Renal cortex interstitium (tissue), 11 donors: ENCODE results near the gene SPEF2. TPM values are rescaled to one million over a fixed set of nuclear protein-coding genes. Genes with fewer than 3 reads are reported as not detected.

Experiments used
- DNase-seq, 11 donors: peaks; one replicate each; pipeline ENCODE4 v3.0.0-alpha.2; 2013; ENCODE audit warnings: low read depth in 9 of 11, low spot score in 4 of 11; ENCODE audit errors: extremely low read depth in 1 of 11
- polyA plus RNA-seq, 3 donors: library from polyadenylated mRNA; unstranded; fragments of 120-200 nt; gene quantifications; one replicate each; pipeline ENCODE4 v1.2.1, GENCODE V29; 2013; ENCODE audit not compliant: insufficient read length in 3 of 3

The SPEF2 gene
- polyA plus RNA-seq, 3 donors, result 43.4 to 71.2 (median 55.2) TPM

GRCh38 chr5:35681911-35682310, 64.2 kb downstream of the SPEF2 start:
- no peak for DNase-seq

GRCh38 chr5:35683466-35683865, 65.8 kb downstream of the SPEF2 start:
- DNase-seq, result no peak

- no peak for DNase-seq
Observed at GRCh38 chr5:35685161-35685560, 67.5 kb downstream of the SPEF2 start.

- DNase-seq, result no peak
Observed at GRCh38 chr5:35687961-35688360, 70.3 kb downstream of the SPEF2 start.

- DNase-seq, result no peak
Observed at GRCh38 chr5:35694481-35694880, 76.8 kb downstream of the SPEF2 start.

- no peak for DNase-seq
Observed at GRCh38 chr5:35698047-35698808, 80.6 kb downstream of the SPEF2 start.

GRCh38 chr5:35707659-35708058, 90.0 kb downstream of the SPEF2 start:
- DNase-seq, result no peak

GRCh38 chr5:35709688-35710087, 92.0 kb downstream of the SPEF2 start:
- no peak for DNase-seq

GRCh38 chr5:35717718-35718117, 100.1 kb downstream of the SPEF2 start:
- DNase-seq, result no peak

- DNase-seq, result no peak
Observed at GRCh38 chr5:35735718-35736117, 118.1 kb downstream of the SPEF2 start.

- DNase-seq, result no peak
Observed at GRCh38 chr5:35736280-35736679, 118.6 kb downstream of the SPEF2 start.

GRCh38 chr5:35741126-35741716, 123.6 kb downstream of the SPEF2 start:
- DNase-seq, result no peak

- DNase-seq, result no peak
Observed at GRCh38 chr5:35741971-35742370, 124.3 kb downstream of the SPEF2 start.

- no peak for DNase-seq
Observed at GRCh38 chr5:35743644-35744043, 126.0 kb downstream of the SPEF2 start.

- no peak for DNase-seq
Observed at GRCh38 chr5:35745193-35745592, 127.5 kb downstream of the SPEF2 start.

GRCh38 chr5:35745660-35746059, 128.0 kb downstream of the SPEF2 start:
- no peak for DNase-seq

- no peak for DNase-seq
Observed at GRCh38 chr5:35752012-35752411, 134.3 kb downstream of the SPEF2 start.

- no peak for DNase-seq
Observed at GRCh38 chr5:35753500-35753899, 135.8 kb downstream of the SPEF2 start.

GRCh38 chr5:35754481-35754880, 136.8 kb downstream of the SPEF2 start:
- no peak for DNase-seq

- no peak for DNase-seq
Observed at GRCh38 chr5:35755966-35756365, 138.3 kb downstream of the SPEF2 start.

GRCh38 chr5:35758151-35758724, 140.6 kb downstream of the SPEF2 start:
- no peak for DNase-seq
